Tibial artery (tissue), 4 donors: ENCODE measurements around the gene FOXK1.

Experiments used
- DNase-seq, 2 donors: peaks; one replicate each; pipeline ENCODE4 v3.0.0-alpha.2; 2019
- H3K27ac ChIP-seq, 2 donors: fragments of 200-600 bp; sonication (generic) in 1 of 2; 1 replicate in 1 of 2; 2 replicates in 1 of 2; pipeline ENCODE4 v1.5.1; 2018 to 2019; ENCODE audit warnings: mild to moderate bottlenecking in 1 of 2
- H3K27me3 ChIP-seq, 2 donors: fragments of 200-600 bp; sonication (generic) in 1 of 2; one replicate each; pipeline versions ENCODE4 v1.5.1 to v1.6.0; 2016 to 2019
- H3K36me3 ChIP-seq, 3 donors: fragments of 200-600 bp; sonication (generic) in 2 of 3; one replicate each; pipeline ENCODE4 v1.5.1; 2016 to 2019; ENCODE audit warnings: mild to moderate bottlenecking in 2 of 3
- H3K4me1 ChIP-seq, 4 donors: fragments of 200-600 bp; sonication (generic) in 2 of 4; 1 replicate in 3 of 4; 2 replicates in 1 of 4; pipeline ENCODE4 v1.5.1; 2016 to 2019
- H3K4me3 ChIP-seq, 2 donors: fragments of 200-600 bp; sonication (generic) in 1 of 2; 1 replicate in 1 of 2; 2 replicates in 1 of 2; pipeline ENCODE4 v1.5.1; 2018 to 2019; ENCODE audit warnings: mild to moderate bottlenecking in 2 of 2
- H3K9me3 ChIP-seq, 3 donors: fragments of 200-600 bp; sonication (generic) in 1 of 3; one replicate each; pipeline ENCODE4 v1.5.1; 2016 to 2019
- intact Hi-C: fragments of 100-400 bp; cut with DNase I; formaldehyde crosslinking; loops from one replicate; pipeline ENCODE4 v1.15.0; 2023; ENCODE audit warnings: low total_unique reads
- TF ChIP-seq, protein P1 (sequence below), 2 experiments: fragments of 200-600 bp in 1 of 2; fragments of 450-650 bp in 1 of 2; IDR thresholded peaks; one replicate each; pipeline ENCODE4 v1.5.1; 2017 to 2019; ENCODE audit warnings: antibody characterized with exemption in 2 of 2, mild to moderate bottlenecking in 1 of 2, moderate library complexity in 1 of 2

The FOXK1 gene

DNA sequence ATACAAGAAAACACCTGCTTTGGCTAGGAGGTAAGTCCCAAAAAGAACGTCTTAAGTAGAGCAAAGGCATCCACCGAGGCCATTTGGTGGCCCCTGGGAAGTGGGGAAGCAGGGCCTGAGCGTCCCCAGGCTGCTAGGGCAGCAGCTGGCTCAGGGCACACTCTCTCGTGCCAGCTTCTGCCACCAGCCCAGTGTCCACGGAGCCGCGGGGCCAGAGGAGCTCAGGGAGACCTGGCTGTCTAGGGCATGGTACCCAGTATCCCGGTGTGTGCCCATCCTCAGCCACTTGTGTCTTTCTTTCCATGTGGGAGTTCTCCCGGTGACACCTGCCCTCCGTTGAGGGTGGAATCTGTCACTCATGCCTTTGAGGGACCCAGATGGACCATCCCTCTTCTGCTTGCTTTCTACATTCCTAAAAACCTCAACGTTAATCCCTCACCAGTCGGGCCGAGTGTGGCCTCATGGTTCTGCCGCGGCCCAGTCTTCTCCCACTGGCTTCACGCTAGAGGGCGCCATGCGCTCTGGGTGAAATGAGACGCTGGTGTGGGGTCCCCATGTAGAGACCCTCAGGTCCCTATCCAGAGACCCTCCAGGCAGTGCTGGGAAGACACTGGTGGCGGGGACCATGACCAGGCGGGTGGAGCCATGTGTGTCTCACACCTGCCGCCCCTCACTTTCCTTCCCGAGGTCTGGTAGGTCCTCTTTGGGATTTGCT, 83.8 kb downstream of the FOXK1 start:
- TF ChIP-seq, protein P1, sequence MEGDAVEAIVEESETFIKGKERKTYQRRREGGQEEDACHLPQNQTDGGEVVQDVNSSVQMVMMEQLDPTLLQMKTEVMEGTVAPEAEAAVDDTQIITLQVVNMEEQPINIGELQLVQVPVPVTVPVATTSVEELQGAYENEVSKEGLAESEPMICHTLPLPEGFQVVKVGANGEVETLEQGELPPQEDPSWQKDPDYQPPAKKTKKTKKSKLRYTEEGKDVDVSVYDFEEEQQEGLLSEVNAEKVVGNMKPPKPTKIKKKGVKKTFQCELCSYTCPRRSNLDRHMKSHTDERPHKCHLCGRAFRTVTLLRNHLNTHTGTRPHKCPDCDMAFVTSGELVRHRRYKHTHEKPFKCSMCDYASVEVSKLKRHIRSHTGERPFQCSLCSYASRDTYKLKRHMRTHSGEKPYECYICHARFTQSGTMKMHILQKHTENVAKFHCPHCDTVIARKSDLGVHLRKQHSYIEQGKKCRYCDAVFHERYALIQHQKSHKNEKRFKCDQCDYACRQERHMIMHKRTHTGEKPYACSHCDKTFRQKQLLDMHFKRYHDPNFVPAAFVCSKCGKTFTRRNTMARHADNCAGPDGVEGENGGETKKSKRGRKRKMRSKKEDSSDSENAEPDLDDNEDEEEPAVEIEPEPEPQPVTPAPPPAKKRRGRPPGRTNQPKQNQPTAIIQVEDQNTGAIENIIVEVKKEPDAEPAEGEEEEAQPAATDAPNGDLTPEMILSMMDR (IDR thresholded peaks at IDR 0.05), result no peak
- Histone ChIP-seq H3K36me3 (peaks cover 38 to 72% (median 44%) of the 10 kb centered on the region in 3 donors), H3K27me3 (no peaks in the 10 kb centered on the region), H3K27ac (peak overlapping the region in 1 of 2 donors; percentile 28), H3K9me3 (no peaks in the 10 kb centered on the region), H3K4me1 (peaks cover 0 to 16% (median 0%) of the 10 kb centered on the region in 4 donors), H3K4me3 (no peak overlapping the region)
- intact Hi-C loops, result no loop called here
- no peak for DNase-seq

DNA sequence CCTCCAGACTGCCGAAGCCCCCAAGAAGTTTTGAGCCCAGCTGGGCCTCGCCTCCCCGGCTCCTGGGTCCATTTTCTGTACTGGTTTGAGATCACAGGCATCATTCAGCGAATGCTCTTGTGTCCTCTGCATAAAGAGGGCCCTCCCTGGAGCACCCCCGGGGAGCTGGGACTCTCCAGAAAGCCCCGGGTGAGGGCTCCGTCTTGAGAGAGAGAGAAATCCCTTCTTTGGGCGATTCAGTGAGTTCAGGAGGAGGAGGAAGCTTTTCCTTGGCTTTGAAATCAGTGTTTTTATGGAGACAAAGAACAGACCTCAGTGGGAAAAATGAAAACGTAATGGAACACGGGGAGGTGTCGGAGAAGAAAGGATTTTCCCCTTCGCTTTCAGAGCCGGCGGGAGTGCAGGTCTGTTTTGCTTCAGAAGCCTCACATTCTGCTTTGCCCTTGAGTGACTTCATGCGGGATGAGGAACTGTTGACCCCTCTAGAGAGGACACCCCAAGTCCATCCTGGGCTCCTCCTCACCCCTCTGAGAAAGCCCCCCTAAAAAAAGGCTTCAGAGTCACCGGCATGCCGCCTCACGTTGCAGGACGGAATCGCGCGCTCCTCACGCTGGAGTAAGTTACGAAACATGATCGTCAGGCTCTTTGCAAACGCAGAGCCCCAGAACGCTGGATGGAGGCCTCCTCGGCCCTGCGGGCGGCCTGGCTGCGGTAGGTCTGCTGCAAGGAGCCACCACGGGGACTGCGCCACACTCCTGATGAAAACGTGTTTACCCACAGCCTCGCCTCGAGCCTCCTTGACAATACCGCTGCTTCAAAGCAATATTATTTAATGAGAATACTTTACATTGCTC, 84.8 kb downstream of the FOXK1 start:
- intact Hi-C loops, result no loop called here
- no peaks in the 10 kb centered on the region for H3K9me3 ChIP-seq
- H3K27ac ChIP-seq, result no peak overlapping the region
- peaks cover 29 to 63% (median 40%) of the 10 kb centered on the region in 3 donors for H3K36me3 ChIP-seq
- TF ChIP-seq, protein P1 (IDR thresholded peaks at IDR 0.05), result no peak
- no peaks in the 10 kb centered on the region for H3K27me3 ChIP-seq
- H3K4me1 ChIP-seq, result peaks cover 0 to 16% (median 0%) of the 10 kb centered on the region in 4 donors
- no peak for DNase-seq
- H3K4me3 ChIP-seq, result no peak overlapping the region

DNA sequence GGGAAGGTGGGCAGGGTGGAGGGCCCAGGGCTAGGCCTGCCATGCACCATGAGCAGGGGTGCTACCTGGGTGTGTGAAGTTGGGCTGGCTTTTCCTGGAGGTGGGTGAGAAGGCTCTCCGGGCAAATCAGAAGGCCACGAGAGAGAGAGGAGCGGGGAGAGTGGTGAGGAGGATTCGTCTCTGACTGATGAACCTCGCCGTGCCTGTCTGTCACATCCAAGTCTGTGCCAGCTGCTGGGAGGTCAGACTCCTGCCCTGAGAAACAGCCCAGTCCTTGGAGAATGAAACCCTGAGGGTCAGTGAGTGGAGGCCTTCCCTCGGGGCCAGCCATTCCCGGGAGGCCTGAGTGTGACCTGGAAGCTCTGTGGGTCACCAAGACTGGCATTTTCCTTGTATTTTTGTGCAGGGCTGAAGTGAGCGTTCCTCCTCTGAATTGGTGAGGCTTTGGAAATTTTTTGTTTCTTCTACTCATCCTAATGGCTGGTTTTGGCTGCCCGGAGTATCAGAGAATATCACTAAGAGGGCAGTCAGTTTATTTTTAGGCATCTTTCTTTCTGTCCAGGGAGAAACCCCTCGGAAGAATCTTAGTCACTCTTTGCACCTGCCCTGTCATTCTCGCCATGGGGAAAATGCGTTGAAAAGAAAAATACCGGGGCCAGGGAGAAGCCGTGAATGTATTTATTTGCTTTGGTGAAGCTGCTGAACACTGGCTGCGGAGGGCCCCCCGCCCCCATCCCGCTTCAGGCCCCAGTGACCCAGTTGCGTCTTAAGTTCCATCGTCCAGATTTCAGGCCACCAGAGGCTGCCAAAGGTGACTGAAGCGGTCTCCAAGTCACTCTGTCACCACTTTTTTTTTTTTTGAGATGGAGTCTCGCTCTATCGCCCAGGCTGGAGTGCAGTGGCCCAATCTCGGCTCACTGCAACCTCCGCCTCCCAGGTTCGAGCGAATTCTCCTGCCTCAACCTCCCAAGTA, 86.8 kb downstream of the FOXK1 start:
- peaks cover 9 to 43% (median 20%) of the 10 kb centered on the region in 3 donors for H3K36me3 ChIP-seq
- no peaks in the 10 kb centered on the region for H3K27me3 ChIP-seq
- TF ChIP-seq, protein P1 (IDR thresholded peaks at IDR 0.05), result no peak
- no peak overlapping the region for H3K4me3 ChIP-seq
- peaks cover 0 to 16% (median 1%) of the 10 kb centered on the region in 4 donors for H3K4me1 ChIP-seq
- intact Hi-C loops, result no loop called here
- no peaks in the 10 kb centered on the region for H3K9me3 ChIP-seq
- no peak for DNase-seq
- H3K27ac ChIP-seq, result peak overlapping the region in 1 of 2 donors; percentile 1

DNA sequence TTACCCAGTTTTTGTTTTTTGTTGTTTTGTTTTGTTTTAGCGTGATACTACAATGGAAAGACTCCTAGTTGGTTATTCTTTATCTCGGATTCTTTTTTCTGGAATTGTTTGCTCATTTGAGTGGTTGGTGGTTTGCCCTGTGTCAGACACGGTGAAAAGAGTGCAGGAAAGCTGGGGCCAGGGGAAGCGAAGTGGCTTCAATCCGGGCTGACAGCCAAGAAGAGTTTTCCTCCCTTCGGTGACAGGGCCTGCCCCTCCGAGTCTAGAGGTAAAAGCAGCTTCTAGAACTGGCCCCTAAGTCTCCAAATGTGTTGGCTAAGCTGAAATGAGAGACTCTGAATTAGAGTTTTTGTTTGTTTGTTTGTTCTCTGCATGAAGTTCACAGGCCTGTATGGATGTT, 87.7 kb downstream of the FOXK1 start:
- intact Hi-C loops, result no loop called here
- H3K27me3 ChIP-seq, result no peaks in the 10 kb centered on the region
- no peak overlapping the region for H3K4me3 ChIP-seq
- DNase-seq, result no peak
- TF ChIP-seq, protein P1 (IDR thresholded peaks at IDR 0.05), result no peak
- peak overlapping the region in 1 of 2 donors; percentile 1 for H3K27ac ChIP-seq
- H3K9me3 ChIP-seq, result no peaks in the 10 kb centered on the region
- peaks cover under 1 to 34% (median 11%) of the 10 kb centered on the region in 3 donors for H3K36me3 ChIP-seq
- peaks cover 0 to 25% (median 10%) of the 10 kb centered on the region in 4 donors for H3K4me1 ChIP-seq

DNA sequence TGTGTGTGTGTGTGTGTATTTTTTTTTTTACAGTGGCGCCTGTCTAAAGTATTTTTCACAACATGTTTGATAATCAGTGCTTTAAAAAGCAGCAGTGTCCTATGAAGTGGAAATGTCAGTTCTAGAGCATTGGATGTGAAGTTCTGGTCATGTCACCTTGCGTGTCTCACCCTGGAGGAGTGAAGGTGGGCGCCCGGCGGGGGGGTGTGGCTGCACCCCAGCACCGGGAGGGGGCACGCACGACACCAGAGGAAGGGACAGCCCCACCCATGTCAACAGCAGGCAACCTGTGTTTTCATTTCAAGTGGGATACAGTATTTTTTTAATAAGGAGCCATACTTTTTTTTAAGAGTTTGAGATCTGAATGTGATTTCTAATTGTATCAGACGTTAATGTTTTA, 88.8 kb downstream of the FOXK1 start:
- intact Hi-C loops, result no loop called here
- TF ChIP-seq, protein P1 (IDR thresholded peaks at IDR 0.05), result no peak
- H3K27ac ChIP-seq, result no peak overlapping the region
- peaks cover 0 to 23% (median 6%) of the 10 kb centered on the region in 3 donors for H3K36me3 ChIP-seq
- DNase-seq, result no peak
- no peak overlapping the region for H3K4me3 ChIP-seq
- peaks cover 4 to 23% (median 11%) of the 10 kb centered on the region in 4 donors for H3K4me1 ChIP-seq
- no peaks in the 10 kb centered on the region for H3K27me3 ChIP-seq
- no peaks in the 10 kb centered on the region for H3K9me3 ChIP-seq
